ENCODE data around the gene SERPINH1.

The SERPINH1 gene

DNA sequence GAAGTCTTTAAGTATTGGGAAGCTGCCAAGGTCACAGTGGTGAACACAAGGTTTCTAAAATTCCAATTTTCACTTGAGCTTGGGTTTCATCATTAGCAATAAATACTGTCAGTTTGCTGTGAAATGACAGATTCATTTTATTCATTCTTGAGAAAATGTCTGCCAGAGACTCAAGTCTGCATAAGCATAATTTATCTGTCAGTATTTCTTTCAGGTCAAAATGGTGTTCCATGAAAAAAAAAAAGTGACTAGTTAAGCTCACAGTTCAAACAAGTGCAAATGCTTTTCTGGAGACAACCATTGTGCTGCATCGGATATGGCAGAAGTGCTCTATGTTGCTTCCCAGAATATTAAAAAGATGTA lies 28.2 kb upstream of the SERPINH1 start:
- DNase-seq = no peak

- DNase-seq = no peak
Observed at GRCh38 chr11:75534259-75535069, 27.6 kb upstream of the SERPINH1 start.

DNA sequence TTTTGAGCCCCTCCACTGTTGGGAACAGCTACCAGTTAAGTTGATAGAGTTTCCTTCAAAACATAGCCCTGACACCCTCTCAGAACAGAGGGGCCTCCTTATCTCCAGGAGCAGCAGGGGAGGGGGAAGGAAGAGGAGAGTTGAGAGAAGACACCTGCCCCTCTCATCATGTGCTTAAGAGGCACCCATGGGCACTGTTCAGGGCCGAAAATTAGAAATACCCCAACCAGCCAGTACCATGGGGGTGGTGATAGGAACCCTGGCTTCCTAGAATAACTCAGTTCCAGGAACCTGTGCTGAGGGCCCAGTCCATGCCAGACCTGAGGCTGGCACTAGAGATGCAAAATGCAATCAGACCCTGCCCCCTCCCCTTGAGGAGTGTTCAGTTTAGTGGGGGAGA lies 27.0 kb upstream of the SERPINH1 start:
- DNase-seq = no peak

GRCh38 chr11:75536786-75537641 lies 25.0 kb upstream of the SERPINH1 start:
- peak; percentile 73 for DNase-seq

GRCh38 chr11:75537740-75538139 lies 24.3 kb upstream of the SERPINH1 start:
- DNase-seq = no peak

DNA sequence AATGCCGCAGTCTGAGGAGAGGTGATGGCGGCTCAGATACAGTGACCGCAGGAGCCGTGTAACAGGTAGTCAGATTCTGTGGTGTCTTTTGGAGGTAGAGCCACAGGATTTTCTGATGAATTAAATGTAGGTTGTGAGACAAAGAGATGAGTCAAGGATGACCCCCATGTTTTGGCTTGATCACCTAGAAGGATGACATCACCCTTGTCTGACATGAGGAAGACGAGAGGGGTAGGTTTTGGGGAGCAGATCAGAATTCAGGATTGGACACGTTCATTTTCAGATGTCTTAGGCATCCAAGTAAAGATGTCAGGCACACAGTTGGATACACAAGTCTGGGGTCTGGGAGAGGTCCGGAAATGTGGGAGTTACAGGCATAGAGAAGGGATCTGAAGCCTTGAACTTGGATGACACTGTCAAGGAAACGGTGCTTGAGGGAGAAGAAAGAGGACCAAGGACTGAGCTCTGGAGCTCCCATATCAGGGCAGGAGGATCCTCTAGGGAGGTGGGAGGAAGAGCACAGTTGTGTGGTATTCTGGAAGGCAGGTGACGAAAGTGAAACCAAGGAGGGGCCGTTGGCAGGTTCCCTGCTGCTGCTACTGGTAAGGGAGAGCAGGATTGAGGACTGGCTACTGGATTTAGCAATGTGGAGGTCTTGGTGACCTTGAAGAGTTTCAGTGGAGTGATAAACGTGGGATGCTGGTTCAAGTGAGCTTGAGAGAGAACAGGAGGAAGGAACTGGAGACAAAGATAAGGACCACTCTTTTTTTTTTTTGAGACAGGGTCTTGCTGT lies 23.7 kb upstream of the SERPINH1 start:
- no peak for DNase-seq

DNA sequence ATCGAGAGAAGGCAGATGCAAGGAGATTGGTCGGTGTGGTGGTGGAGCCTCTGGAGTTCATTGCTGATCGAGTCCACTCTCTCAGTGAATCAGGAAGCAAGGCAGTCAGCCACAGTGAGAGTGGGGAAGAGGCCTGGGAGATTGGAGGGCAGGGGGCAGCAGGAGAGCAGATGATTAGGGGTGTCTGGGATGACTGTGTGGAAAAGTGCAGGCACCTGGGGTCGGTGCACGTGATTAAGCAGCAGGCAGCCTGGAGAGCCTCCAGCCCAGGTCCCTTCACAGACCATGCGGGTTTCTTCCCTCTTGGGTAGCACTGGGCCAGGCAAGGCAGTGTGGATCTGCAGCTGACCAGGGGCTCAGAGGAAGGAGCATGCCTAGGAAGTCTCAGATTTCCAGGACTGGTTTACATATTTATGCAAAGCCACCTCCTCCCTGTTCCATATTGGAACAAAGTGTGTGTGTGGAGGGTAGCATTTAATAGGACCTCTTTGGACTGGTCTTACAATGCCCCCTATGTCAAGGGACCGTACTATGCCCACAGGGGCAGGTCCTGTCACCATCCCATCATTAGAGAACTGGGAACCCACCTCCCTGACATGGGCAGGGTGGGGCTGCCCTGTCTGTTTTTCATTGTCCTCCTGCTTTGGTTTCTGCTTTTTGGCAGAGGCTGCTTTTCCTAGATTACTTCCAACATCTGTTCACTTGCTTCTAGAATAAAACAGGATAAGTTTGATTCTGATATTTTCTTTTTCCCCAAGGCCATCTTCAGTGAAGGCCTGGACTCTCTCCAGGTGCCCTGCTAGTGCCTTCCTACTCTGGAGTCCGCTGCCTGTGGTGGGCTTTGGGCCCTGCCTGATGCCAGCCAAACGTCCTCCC lies 22.4 kb upstream of the SERPINH1 start:
- no peak for DNase-seq

GRCh38 chr11:75541193-75542087 lies 20.6 kb upstream of the SERPINH1 start:
- DNase-seq = no peak

DNA sequence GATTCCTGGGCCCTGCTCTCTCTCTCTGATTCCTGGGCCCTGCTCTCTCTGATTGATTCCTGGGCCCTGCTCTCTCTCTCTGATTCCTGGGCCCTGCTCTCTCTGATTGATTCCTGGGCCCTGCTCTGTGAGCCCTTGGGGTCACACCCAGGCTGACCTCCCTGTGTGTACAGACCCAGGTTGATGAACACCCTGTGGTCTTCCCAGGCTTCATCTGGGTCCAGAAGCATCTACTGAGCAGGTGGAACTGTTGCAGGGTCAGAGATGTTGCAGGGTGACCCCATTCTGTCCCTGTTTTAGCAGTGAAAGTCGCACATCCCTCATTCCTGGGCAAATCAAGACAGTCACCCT lies 20.0 kb upstream of the SERPINH1 start:
- no peak for DNase-seq

- no peak for DNase-seq
Observed at GRCh38 chr11:75543806-75544205, 18.2 kb upstream of the SERPINH1 start.

DNA sequence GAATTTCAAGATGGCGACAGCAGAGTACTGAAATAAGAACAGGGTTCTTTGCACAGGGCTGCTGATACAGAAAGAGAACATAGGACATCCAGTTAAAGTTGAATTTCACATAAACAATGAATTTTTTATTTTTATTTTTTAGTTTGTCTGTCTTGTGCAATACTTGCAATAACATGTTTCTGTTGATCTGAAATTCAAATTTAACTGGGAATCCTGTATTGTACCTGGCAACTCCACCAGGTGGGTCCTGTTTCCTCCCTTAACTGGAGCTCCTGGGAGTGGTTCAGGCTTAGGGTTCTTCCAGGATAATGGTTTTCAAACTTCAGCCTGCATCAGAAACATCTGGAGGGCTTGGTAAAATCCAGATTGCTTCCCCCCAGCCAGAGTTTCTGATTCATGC lies 14.9 kb upstream of the SERPINH1 start:
- no peak for DNase-seq

DNA sequence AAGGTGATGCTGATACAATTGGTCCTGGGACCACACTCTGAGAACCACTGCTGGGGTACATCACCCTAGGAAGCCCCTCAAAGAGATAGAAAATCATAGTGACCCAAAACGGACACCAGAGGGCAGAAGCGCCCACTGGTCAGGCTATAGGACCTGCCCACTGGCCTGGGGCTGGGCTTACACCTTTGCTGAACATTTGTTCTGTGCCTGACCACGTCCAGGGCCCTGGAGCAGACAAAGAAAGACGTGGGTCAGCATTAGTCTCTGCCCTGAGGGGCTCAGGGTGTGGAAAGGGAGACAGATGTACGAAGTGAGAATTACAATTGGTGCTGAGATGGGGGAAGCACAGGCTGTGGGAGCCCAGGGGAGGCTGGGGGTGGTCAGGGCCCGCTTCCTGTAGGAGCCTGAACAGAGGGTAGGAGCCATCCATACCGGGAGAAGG lies 14.4 kb upstream of the SERPINH1 start:
- DNase-seq = peak; percentile 71

GRCh38 chr11:75548595-75549272 lies 13.3 kb upstream of the SERPINH1 start:
- no peak for DNase-seq

DNA sequence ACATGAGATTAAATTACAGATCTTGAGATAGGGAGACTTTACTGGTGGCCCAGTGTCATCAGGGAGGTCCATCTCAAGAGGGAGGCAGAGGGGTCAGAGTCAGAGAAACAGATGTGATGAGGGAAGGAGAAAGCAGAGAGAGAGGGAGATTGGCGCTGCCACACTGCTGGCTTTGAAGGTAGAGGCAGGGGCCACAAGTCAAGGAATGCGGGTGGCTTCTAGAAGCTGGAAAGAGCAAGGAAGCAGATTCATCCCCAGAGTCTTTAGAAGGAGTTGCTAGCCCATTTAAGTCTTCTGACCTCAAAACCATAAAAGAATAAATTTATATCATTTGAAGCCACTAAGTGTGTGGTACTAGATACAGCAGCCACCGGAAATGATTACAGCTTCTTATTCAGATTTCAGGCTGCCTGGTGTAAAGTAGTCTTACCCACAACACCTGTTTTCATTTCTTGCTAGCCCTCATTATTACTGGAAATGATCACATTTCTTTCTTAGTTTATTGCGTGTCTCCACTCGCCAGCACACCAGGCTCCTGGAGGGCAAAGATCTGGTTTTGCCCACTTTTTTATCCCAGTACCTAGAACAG lies 12.6 kb upstream of the SERPINH1 start:
- DNase-seq = no peak

DNA sequence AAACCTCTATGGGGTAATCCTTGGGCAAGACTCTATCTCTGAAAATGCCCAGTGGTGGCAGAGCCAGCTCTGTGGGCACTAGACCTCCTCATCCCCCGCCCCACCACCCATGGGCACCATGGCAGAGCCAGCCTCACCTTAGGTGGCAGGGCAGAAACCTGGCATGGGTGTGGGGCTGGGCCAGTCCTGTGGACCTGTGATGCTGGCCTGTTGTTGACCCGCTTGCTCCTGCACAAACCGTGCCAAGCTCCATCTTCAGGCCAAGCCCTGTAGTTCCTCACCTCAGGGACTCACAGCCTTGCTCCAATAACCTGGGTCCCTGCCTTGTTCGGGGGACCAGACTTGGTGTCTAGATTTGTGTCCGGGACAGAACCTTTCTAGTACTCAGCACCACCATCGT lies 8.9 kb upstream of the SERPINH1 start:
- no peak for DNase-seq

DNA sequence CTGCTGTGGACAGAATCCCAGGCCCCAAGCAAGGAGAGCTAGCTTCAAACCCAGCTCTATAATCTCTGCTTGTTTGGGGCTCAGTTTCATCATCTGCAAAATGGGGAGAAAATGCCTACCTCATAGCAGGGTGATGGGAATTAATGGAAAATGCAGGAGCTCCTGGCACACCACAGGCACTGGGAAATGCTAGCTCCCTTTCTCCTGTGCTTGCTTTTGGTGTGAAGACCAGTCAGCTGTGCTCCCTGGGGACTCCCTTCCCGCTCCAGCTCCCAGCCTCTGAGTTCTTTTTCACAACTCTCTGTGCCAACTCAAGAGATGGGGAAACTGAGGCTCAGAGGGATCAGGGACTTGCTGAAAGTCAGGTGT lies 8.2 kb upstream of the SERPINH1 start:
- DNase-seq = no peak

DNA sequence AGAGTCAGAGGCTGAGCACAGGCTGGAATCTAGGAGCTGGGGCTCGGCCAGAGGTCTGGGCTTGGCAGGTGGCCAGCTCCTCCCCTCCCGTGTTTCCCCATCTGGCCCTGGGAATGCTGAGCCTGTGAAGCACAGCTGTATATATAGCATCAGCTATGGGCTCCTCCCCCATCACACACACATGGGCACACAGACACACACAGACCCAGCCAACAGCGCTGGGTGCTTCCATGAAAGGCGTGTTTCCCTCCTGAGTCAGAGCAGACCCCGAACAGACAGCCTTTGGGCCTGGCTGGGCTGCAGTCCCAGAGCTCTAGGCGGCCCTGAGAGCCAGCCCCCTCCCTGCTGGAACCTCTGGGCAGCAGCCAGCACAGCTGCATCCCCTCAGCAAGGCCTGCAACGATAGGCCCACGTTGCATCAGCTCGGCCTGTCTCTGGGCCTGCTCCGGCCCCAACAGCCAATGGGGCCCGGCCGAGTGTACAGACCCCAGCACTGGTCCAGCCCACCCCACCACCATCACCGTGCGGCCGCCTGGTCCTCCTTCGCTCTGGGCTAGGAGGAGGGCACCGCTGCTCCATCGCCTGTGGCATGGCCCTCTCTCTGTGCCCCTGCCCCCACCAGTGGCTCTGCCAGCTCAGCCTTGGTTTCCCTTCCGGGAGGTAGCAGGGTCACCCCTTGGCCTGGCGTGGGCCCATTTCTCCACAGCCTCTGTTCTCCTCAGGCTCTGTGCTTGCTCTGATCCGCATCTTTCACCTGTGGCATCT lies 7.6 kb upstream of the SERPINH1 start:
- no peak for DNase-seq

GRCh38 chr11:75555079-75555811 lies 6.8 kb upstream of the SERPINH1 start:
- no peak for DNase-seq

GRCh38 chr11:75556275-75556674 lies 5.8 kb upstream of the SERPINH1 start:
- DNase-seq = no peak

Data from stimulated activated CD8-positive, alpha-beta memory T cell treated with anti-CD3 and anti-CD28 coated beads, Interleukin-4, amount 100 ng/mL, for 48 hours (primary cell).